Ectodermal cell (in vitro differentiated cells): Measurements from ENCODE around the gene TCF4. TPM values are rescaled to one million over a fixed set of nuclear protein-coding genes. Genes with fewer than 3 reads are reported as not detected.

Experiments
- H3K27ac ChIP-seq: 2 replicates; pipeline ENCODE4 v1.7.0; 2013; ENCODE audit warnings: mild to moderate bottlenecking, low read depth, low read length; ENCODE audit not compliant: insufficient read depth, poor library complexity, severe bottlenecking
- H3K27me3 ChIP-seq: 2 replicates; pipeline ENCODE4 v1.7.0; 2013; ENCODE audit warnings: mild to moderate bottlenecking, low read length; ENCODE audit not compliant: insufficient read depth, control insufficient read depth, poor library complexity, severe bottlenecking
- H3K36me3 ChIP-seq: one replicate; pipeline ENCODE4 v1.7.0; 2013; ENCODE audit warnings: low read length; ENCODE audit not compliant: control insufficient read depth, insufficient read depth
- H3K4me1 ChIP-seq: one replicate; pipeline ENCODE4 v1.7.0; 2013; ENCODE audit warnings: low read length; ENCODE audit not compliant: control insufficient read depth, insufficient read depth
- H3K4me3 ChIP-seq: 2 replicates; pipeline ENCODE4 v1.7.0; 2013; ENCODE audit warnings: low read depth, low read length, control low read depth; ENCODE audit not compliant: insufficient read depth
- H3K9me3 ChIP-seq: 2 replicates; pipeline ENCODE4 v1.7.0; 2013; ENCODE audit warnings: mild to moderate bottlenecking, low read length, moderate library complexity; ENCODE audit not compliant: control insufficient read depth
- WGBS, 2 experiments: methylation state at CpG; one replicate each; pipeline ENCODE4 v1.1.7; 2013; ENCODE audit warnings: missing lambda C conversion rate in 2 of 2; 5-methylcytosine and 5-hydroxymethylcytosine counted together
- polyA plus RNA-seq, 4 experiments: library from polyadenylated mRNA; stranded (reverse); fragments of 50-300 nt; gene quantifications; one replicate each; pipeline ENCODE4 v1.2.3, GENCODE V29; 2013

Gene TCF4
- polyA plus RNA-seq (2013, experiment 1 of 4), result 107 TPM
- polyA plus RNA-seq (2013, experiment 2 of 4), result 114 TPM
- 72.8 TPM for polyA plus RNA-seq (2013, experiment 3 of 4)
- polyA plus RNA-seq (2013, experiment 4 of 4), result 76.4 TPM

DNA sequence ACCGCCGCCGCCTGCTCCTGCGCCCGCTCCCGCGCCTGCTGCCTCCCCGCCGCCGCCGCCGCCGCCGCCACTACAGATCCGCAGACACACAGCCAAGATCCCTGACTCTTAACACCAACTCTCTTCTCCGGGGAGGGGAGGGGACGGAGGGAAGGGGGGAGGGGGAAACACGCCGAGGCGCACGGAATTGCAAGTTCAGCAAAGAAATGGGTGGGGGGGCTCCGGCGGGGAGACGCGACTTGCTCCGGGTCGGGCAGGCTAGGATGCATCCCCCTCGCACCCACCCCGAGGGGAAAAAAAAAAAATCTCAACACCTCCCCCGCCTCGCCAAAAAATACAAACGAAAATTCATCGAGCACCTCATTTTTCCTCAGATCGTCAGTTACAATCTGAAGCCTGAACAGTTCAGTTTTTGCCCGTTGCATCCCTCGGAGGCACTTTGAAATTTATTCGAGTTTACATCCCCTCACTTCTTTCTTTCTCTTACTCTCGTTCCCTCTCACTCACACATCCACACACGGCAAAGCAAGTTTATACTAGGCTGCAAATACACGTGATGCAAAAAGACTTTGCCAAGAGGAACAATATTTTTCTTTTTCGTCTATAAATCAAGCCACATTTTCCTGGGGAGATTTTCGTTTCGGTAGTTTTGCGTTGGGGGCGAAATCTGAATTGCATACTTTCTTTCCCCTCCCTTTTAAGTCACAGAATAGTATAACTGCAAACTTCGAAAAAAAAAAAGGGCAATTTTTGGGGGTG lies at the start of gene TCF4:
Gene TCF4 (minus strand): TSS at position 82 of the 759 bp plus-strand sequence. CDS start 1,076 bp downstream, outside the sequence.
- H3K27ac ChIP-seq, result peak within 1 kb of the TSS; percentile 92
- no peaks in the 10 kb centered on the region for H3K4me1 ChIP-seq
- H3K36me3 ChIP-seq, result no peaks in the 10 kb centered on the region
- no peaks in the 10 kb centered on the region for H3K9me3 ChIP-seq
- H3K27me3 ChIP-seq, result no peaks in the 10 kb centered on the region
- WGBS, 2 experiments, result 0% methylated on average over 27 to 45 of the region's 46 CpGs
- H3K4me3 ChIP-seq, result peak within 1 kb of the TSS; percentile 61

DNA sequence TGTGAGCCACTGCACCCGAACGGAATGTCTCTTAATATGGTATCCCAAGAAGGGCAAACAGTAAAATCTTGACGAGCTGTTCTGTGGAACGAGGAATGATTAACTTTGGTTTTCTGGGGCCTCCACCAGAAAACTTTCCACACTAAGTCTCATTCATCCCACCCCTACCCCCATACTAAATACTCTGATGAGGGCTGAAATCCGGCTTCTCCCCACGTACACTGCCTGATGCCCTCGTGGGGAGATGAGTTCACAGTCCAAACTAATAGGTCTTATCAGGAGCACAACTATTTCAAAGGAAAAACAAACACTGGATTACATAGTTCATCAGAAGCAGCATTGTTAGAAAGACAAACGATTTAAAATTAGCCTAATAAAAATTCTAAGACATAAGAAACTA lies 49.2 kb upstream of the TCF4 start:
- H3K4me3 ChIP-seq, result no peak overlapping the region
- no peaks in the 10 kb centered on the region for H3K36me3 ChIP-seq
- no peak overlapping the region for H3K27ac ChIP-seq
- no peaks in the 10 kb centered on the region for H3K27me3 ChIP-seq
- 90 to 94% methylated on average over 7 of the region's 8 CpGs for WGBS, 2 experiments
- no peaks in the 10 kb centered on the region for H3K9me3 ChIP-seq
- no peaks in the 10 kb centered on the region for H3K4me1 ChIP-seq

- no peak overlapping the region for H3K4me3 ChIP-seq
- H3K27me3 ChIP-seq, result no peaks in the 10 kb centered on the region
- H3K36me3 ChIP-seq, result no peaks in the 10 kb centered on the region
- 45 to 51% methylated on average over 2 of the region's 2 CpGs for WGBS, 2 experiments
- no peak overlapping the region for H3K27ac ChIP-seq
- H3K4me1 ChIP-seq, result no peaks in the 10 kb centered on the region
- no peaks in the 10 kb centered on the region for H3K9me3 ChIP-seq
These were observed 47.4 kb upstream of the TCF4 start for GRCh38 chr18:55635439-55635838.

- Histone ChIP-seq H3K9me3 (no peaks in the 10 kb centered on the region), H3K36me3 (no peaks in the 10 kb centered on the region), H3K27me3 (no peaks in the 10 kb centered on the region), H3K27ac (no peak overlapping the region), H3K4me3 (no peak overlapping the region), H3K4me1 (no peaks in the 10 kb centered on the region)
- 92 to 95% methylated on average over 3 of the region's 3 CpGs for WGBS, 2 experiments
These were observed 46.6 kb upstream of the TCF4 start for GRCh38 chr18:55634545-55634944.

DNA sequence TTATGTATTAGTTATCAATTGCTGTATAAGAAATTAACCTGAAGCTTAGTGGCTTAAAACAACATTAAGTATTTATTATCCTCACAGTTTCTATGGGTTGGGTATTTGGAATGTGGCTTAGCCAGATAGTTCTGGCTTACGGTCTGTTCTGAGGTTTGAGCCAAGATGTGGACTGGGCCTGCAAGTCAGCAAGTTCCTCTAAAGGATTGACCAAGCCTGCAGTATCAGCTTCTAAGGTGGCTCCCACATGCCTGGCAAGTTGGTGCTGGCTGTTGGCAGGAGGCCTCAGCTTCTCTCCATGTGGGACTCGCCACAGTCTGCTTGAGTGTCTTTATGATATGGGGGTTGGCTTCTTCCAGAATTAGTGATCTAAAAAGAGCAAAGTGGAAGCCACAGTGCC lies 45.0 kb upstream of the TCF4 start:
- Histone ChIP-seq H3K27me3 (no peaks in the 10 kb centered on the region), H3K9me3 (no peaks in the 10 kb centered on the region), H3K4me1 (no peaks in the 10 kb centered on the region), H3K27ac (no peak overlapping the region), H3K4me3 (no peak overlapping the region), H3K36me3 (no peaks in the 10 kb centered on the region)
- WGBS, 2 experiments, result 94 to 99% methylated on average over 2 of the region's 2 CpGs

DNA sequence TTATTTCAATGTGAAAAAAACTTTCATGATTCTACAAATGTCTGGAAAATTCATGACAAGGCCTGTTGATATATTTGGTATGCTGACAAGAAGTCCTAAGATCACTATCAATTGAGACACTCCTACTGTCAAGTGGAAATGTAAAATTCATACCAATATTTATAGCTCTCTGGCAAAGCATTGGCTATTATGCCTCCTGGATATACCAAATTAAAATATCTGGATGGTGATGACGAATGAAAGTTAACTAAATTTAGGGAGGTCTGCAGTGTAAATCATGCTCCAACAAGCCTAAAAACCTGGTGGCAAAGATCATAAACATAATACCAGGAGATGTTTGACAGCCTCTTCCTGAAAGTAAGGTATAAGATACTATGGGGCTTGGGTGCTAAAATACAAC lies 41.1 kb upstream of the TCF4 start:
- whole genome bisulfite sequencing, 2 experiments, result 89% methylated on average over 1 of the region's 1 CpG; no CpG with 5 or more reads in 1 of the 2 experiments
- H3K36me3 ChIP-seq, result no peaks in the 10 kb centered on the region
- H3K27ac ChIP-seq, result no peak overlapping the region
- no peaks in the 10 kb centered on the region for H3K9me3 ChIP-seq
- H3K4me1 ChIP-seq, result no peaks in the 10 kb centered on the region
- no peak overlapping the region for H3K4me3 ChIP-seq
- H3K27me3 ChIP-seq, result no peaks in the 10 kb centered on the region

GRCh38 chr18:55627007-55627406 lies 39.0 kb upstream of the TCF4 start:
- Histone ChIP-seq H3K36me3 (no peaks in the 10 kb centered on the region), H3K9me3 (no peaks in the 10 kb centered on the region), H3K4me3 (no peak overlapping the region), H3K27me3 (no peaks in the 10 kb centered on the region), H3K4me1 (no peaks in the 10 kb centered on the region), H3K27ac (no peak overlapping the region)
- WGBS, 2 experiments, result 94 to 95% methylated on average over 1 of the region's 1 CpG

DNA sequence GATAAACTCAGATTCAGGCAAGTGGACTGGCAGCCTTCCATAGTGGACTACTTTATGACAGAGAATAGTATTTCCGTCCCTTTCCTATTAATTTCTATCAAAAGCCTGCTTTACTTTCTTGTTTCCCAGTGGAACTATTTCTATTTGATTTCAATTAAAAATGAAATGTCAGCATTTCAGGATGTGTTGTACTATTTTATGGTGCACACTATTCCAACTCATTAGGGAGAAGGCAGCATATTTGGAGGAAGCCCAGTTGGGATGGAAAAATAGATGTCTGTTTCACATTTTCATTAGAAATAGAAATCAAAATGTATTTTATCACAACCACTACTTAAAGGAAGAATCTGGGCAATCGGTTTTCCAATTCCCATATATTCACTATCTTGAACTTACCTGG lies 37.9 kb upstream of the TCF4 start:
- 91 to 93% methylated on average over 2 of the region's 2 CpGs for WGBS, 2 experiments

GRCh38 chr18:55623626-55624025 lies 35.6 kb upstream of the TCF4 start:
- Histone ChIP-seq H3K4me3 (no peak overlapping the region), H3K36me3 (no peaks in the 10 kb centered on the region), H3K9me3 (no peaks in the 10 kb centered on the region), H3K27me3 (no peaks in the 10 kb centered on the region), H3K4me1 (no peaks in the 10 kb centered on the region), H3K27ac (no peak overlapping the region)
- WGBS, 2 experiments, result 94% methylated on average over 3 of the region's 3 CpGs

More for the DNA sequence above, 37.9 kb upstream of the TCF4 start:
- Histone ChIP-seq H3K36me3 (no peaks in the 10 kb centered on the region), H3K4me3 (no peak overlapping the region), H3K4me1 (no peaks in the 10 kb centered on the region), H3K27ac (no peak overlapping the region), H3K9me3 (no peaks in the 10 kb centered on the region), H3K27me3 (no peaks in the 10 kb centered on the region)

DNA sequence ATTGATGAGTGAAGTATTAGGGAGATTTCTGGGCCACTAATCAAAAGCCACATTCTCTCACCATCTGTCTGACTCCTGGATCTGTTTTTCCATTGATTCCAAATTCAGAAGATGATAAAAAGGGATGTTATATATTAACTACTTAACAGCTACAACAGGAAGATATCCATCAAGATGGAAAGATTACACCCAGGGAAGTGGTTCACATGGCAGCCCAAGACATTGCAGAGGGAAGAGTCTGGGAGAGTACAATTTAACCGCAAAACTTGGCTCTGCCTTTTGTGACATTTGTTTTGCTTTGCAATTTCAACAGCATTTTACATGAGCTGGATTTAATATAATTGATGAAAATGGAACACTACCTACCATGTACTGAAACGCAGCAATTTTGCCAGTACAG lies 22.5 kb upstream of the TCF4 start:
- no peaks in the 10 kb centered on the region for H3K27me3 ChIP-seq
- H3K36me3 ChIP-seq, result no peaks in the 10 kb centered on the region
- 100% methylated on average over 2 of the region's 2 CpGs for WGBS, 2 experiments
- no peak overlapping the region for H3K27ac ChIP-seq
- H3K4me3 ChIP-seq, result no peak overlapping the region
- no peaks in the 10 kb centered on the region for H3K9me3 ChIP-seq
- no peaks in the 10 kb centered on the region for H3K4me1 ChIP-seq
